ENCODE measurements around the gene IDI1. TPM values are rescaled to one million over a fixed set of nuclear protein-coding genes. Genes with fewer than 3 reads are reported as not detected.

IDI1 gene
- total RNA-seq, 2 donors from 2014 or later: 30.9 to 36.8 TPM

DNA sequence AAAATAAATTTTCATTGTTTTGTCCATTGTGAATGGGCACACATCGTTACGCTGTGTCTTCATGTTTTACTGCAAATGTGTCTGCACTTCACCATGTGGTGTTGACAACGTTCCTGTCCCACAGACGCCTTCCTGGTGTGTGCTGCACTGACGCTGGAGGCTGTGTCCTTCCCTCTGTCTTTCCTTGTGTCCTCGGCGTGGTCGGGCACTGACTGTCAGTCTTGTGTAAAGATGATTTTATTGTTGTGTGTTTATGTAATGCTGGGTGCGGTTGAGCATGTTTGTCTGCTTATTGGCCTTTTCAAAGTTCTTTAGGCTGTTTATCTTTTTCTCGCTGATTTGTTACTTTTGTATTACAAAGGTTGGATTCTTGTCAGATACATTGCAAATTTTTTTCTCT, 41.3 kb downstream of the IDI1 start:
- H3K9me3 ChIP-seq: no peaks in the 10 kb centered on the region
- peak; percentile 36 for DNase-seq (ENCODE audit: low spot score)
- intact Hi-C loops (cut with DNase I): no loop called here
- H3K27me3 ChIP-seq (replicated peaks; ENCODE audit: insufficient read depth): no peaks in the 10 kb centered on the region
- no peak for TF ChIP-seq POLR2A (IDR thresholded peaks at IDR 0.05)
- TF ChIP-seq POLR2AphosphoS5 (IDR thresholded peaks at IDR 0.05): peak; percentile 54
- TF ChIP-seq, protein P1, sequence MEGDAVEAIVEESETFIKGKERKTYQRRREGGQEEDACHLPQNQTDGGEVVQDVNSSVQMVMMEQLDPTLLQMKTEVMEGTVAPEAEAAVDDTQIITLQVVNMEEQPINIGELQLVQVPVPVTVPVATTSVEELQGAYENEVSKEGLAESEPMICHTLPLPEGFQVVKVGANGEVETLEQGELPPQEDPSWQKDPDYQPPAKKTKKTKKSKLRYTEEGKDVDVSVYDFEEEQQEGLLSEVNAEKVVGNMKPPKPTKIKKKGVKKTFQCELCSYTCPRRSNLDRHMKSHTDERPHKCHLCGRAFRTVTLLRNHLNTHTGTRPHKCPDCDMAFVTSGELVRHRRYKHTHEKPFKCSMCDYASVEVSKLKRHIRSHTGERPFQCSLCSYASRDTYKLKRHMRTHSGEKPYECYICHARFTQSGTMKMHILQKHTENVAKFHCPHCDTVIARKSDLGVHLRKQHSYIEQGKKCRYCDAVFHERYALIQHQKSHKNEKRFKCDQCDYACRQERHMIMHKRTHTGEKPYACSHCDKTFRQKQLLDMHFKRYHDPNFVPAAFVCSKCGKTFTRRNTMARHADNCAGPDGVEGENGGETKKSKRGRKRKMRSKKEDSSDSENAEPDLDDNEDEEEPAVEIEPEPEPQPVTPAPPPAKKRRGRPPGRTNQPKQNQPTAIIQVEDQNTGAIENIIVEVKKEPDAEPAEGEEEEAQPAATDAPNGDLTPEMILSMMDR (IDR thresholded peaks at IDR 0.05): no peak
- H3K36me3 ChIP-seq: peaks cover 7 to 18% of the 10 kb centered on the region in 2 donors
- H3K27ac ChIP-seq: no peak overlapping the region
- WGBS: 75% methylated on average over 10 of the region's 10 CpGs
- no peaks in the 10 kb centered on the region for H3K4me1 ChIP-seq (replicated peaks)
- H3K4me3 ChIP-seq: no peak overlapping the region

DNA sequence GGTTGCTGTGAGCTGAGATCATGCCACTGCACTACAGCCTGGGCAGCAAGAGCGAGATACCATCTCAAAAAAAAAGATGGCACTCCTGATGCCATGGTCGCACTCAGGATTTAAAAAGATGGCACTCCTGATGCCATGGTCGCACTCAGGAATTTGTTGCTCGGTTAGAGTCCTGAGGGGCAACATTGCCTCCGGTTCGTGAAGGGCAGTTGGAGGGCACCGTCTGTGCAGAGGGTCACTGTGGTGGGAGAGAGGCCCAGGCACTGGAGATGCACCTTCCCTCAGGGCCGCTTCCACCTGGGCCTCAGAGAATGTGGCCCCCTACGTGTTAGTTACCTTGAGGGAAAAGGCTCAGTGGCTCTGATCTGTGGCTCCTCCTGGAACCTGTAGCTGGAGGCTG, 42.3 kb downstream of the IDI1 start:
- Histone ChIP-seq H3K9me3 (no peaks in the 10 kb centered on the region), H3K4me3 (no peak overlapping the region), H3K4me1 (replicated peaks) (no peaks in the 10 kb centered on the region), H3K27ac (no peak overlapping the region), H3K36me3 (peaks cover 7 to 11% of the 10 kb centered on the region in 2 donors), H3K27me3 (replicated peaks; ENCODE audit: insufficient read depth) (no peaks in the 10 kb centered on the region)
- TF ChIP-seq POLR2AphosphoS5 (IDR thresholded peaks at IDR 0.05): no peak
- 95% methylated on average over 9 of the region's 9 CpGs for WGBS
- DNase-seq (ENCODE audit: low spot score): no peak
- intact Hi-C loops (cut with DNase I): no loop called here

DNA sequence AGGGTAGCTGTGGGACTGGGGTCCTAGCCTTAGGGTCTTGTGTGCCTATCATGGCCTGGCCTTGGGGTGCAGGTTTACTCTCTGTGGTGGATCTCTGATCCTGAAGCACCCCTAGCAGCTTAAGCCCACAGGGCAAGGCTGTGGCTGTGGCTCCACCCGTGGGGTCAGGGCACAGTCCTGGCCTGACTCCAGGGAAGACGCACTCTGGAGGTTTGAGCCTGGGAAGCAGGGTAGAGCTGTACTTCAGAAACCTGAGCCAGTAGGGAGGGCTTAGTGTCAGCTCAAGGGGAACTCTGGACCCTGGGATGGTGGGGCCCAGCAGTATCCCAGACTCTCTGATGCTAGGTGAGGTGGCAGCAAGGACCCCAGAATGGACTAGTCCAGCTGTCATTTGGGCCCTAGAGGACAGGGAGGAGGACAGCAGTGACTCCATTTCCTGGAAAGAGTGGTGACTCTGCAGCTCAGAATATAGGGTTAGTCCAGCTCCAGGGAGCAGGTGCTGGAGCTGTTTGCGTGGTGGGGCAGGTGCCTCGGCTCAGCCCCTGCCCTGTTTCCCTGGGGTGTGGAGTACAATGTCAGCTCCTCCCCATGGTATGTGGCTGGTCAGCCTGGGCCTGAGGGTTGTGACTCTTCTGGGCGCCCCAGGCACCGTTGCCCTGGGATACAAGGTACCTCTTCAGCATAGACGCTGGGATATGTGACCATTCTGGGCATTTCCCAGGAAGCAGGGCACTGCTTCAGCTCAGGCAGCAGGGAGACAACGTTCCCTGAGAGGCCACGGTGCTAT, 44.8 kb downstream of the IDI1 start:
- Histone ChIP-seq H3K36me3 (peaks cover 11 to 30% of the 10 kb centered on the region in 2 donors), H3K4me1 (replicated peaks) (no peaks in the 10 kb centered on the region), H3K4me3 (no peak overlapping the region), H3K27ac (no peak overlapping the region), H3K9me3 (no peaks in the 10 kb centered on the region), H3K27me3 (replicated peaks; ENCODE audit: insufficient read depth) (no peaks in the 10 kb centered on the region)
- no peak for DNase-seq (ENCODE audit: low spot score)
- intact Hi-C loops (cut with DNase I): no loop called here
- no peak for TF ChIP-seq POLR2AphosphoS5 (IDR thresholded peaks at IDR 0.05)
- TF ChIP-seq, protein P1 (IDR thresholded peaks at IDR 0.05): no peak
- no peak for TF ChIP-seq POLR2A (IDR thresholded peaks at IDR 0.05)
- 97% methylated on average over 8 of the region's 9 CpGs for WGBS

DNA sequence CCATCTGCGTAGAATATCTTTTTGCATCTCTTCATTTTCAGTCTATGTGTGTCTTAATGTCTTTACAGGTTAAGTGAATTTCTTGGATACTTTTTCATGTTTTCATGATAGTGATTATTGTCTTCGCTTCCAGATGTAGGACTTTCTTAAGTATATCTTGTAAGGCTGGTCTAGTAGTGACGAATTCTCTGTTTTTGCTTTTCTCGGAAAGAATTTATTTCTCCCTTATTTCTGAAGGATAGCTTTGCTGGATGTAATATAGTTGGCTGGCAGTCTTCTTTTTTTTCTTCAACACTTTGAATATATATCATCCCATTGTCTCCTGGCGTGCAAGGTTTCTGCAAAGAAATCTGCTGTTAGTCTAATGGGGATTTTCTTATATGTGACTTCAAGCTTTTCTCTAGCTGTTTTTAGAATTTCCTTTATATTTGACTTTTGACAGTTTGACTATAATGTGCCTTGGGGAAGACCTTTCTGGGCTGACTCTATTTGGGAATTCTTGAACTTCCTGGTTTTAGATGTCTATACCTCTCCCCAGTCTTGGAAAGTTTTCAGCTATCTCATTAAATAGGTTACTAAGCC, 46.4 kb downstream of the IDI1 start:
- Histone ChIP-seq H3K27ac (no peak overlapping the region), H3K9me3 (no peaks in the 10 kb centered on the region), H3K36me3 (peaks cover 11 to 31% of the 10 kb centered on the region in 2 donors), H3K27me3 (replicated peaks; ENCODE audit: insufficient read depth) (no peaks in the 10 kb centered on the region), H3K4me3 (no peak overlapping the region), H3K4me1 (replicated peaks) (no peaks in the 10 kb centered on the region)
- intact Hi-C loops (cut with DNase I): no loop called here
- no peak for DNase-seq (ENCODE audit: low spot score)
- 95% methylated on average over 5 of the region's 5 CpGs for WGBS
- no peak for TF ChIP-seq POLR2AphosphoS5 (IDR thresholded peaks at IDR 0.05)
- TF ChIP-seq, protein P1 (IDR thresholded peaks at IDR 0.05): no peak
- TF ChIP-seq POLR2A (IDR thresholded peaks at IDR 0.05): no peak

DNA sequence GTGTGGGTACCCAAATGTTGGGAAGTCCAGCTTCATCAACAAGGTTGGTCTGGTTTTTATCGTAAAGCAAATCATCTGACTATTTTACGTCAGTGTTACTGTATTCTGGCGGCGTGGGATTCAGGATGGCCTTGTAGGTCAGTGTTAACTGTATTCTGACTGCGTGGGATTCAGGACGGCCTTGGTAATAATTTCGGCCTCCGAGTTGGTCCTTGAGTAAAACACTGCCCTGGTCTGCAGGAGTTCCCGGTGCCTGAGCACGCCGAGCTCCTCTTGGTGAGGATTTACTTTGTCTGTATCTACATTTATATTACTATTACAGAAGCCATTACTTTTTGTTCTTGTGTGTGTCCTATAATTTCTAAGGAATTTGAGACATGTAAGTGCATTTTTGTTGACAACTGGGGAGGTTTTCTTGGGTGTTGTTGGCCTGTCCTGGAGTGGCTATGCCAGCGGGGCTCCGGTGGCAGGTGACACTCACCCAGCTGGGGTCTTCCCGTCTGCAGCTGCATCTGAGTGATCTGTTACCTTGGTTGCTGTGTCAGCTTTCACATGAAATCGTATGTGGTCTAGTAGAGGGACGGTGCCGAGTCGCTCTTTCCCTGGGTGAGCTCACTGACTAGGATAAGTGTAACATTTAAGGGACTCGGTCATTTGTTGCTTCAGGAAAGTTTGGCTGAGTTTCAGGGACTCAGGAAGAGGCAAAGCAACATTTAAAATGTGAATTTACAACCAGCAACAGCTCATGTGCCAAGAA, 51.5 kb downstream of the IDI1 start:
- H3K27ac ChIP-seq: no peak overlapping the region
- H3K4me3 ChIP-seq: no peak overlapping the region
- no peak for TF ChIP-seq POLR2A (IDR thresholded peaks at IDR 0.05)
- TF ChIP-seq POLR2AphosphoS5 (IDR thresholded peaks at IDR 0.05): no peak
- TF ChIP-seq, protein P1 (IDR thresholded peaks at IDR 0.05): no peak
- 83% methylated on average over 19 of the region's 19 CpGs for WGBS
- H3K4me1 ChIP-seq (replicated peaks): no peaks in the 10 kb centered on the region
- intact Hi-C loops (cut with DNase I): no loop called here
- H3K27me3 ChIP-seq (replicated peaks; ENCODE audit: insufficient read depth): no peaks in the 10 kb centered on the region
- H3K36me3 ChIP-seq: peaks cover 7 to 31% of the 10 kb centered on the region in 2 donors
- no peaks in the 10 kb centered on the region for H3K9me3 ChIP-seq
- no peak for DNase-seq (ENCODE audit: low spot score)
